NK-92 (cell line): ENCODE results near the gene RASGRF2.

Experiments
- DNase-seq: peaks from one replicate; lab custom pipeline; 2025; ENCODE audit not compliant: unreplicated experiment; lab: John Stamatoyannopoulos, UW

The RASGRF2 gene

GRCh38 chr5:81125959-81126358 lies 165.8 kb downstream of the RASGRF2 start:
- no peak for DNase-seq

GRCh38 chr5:81128416-81128815 lies 168.3 kb downstream of the RASGRF2 start:
- no peak for DNase-seq

- DNase-seq: no peak
These were observed 172.2 kb downstream of the RASGRF2 start for GRCh38 chr5:81132381-81132780.

DNA sequence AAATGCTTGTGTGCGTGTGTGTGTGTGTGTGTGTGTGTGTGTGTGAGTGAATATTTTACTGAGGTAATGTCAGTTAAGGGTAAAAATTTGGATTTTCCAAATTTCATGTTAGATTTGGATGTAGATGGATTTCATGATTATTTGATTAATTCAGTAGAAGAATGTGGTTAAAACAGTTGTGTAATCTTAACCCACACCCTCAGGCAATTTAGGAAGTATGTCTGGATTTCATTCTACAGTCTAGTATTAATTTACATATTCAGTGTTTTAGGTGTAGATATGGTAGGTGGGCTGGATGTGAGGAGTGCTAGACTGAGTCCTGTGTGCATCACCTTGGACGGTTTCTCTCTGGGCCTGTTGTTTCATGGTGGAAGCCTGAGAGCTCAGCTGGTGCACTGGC lies 173.9 kb downstream of the RASGRF2 start:
- DNase-seq: no peak

DNA sequence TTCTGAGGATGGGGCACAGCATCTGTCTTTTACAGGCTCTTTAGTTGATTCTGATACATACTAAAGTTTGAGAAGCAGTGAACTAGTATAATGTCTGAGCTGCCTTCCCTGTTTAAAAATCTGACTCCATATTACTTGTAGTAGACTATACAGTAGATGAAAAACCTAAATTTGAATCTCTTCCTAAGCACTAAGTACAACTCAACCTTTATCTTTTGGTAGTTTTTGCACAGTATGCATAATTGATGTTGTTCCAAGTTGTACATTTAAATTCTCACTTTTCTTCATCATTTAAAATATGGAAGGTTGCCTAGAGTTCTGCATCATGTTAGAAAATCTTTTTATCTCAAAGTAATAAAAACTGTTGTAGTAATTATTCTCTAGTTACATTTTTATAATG lies 174.4 kb downstream of the RASGRF2 start:
- no peak for DNase-seq

DNA sequence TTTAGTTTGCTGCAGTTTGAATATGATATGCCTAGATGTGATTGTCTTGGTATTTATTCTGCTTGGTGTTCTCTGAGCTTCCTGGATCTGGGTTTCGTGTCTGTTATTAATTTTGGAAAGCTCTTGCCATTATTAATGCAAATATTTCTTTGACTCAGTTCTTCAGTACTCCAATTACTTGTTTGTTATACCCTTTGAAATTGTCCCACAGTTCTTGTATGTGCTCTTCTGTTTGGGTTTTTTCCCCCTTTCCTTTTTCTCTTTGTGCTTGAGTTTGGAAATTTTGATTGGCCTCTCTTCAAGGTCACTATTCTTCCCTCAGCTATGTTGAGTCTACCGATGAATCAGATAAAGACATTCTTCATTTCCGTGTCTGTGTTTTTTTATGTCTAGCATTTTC lies 176.4 kb downstream of the RASGRF2 start:
- no peak for DNase-seq

DNA sequence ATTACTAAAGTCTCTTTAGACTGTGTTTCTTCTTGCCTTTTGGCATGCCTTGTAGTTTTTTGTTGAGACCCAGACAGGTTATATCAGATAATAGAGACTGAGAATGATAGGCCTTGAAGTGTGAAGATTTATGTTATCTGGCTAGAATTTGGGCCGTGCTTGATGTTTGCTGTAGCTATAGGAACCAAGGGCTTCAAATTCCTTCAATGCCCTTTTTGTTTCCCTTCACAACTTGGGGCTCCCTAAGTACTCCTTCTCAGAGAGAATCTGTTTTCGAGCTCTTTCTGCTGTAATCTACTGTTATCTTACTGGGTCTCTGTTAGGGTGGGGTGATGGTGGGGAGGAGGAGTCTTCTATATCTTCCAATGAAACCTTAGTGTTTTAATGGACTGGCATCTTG lies 177.7 kb downstream of the RASGRF2 start:
- no peak for DNase-seq

DNA sequence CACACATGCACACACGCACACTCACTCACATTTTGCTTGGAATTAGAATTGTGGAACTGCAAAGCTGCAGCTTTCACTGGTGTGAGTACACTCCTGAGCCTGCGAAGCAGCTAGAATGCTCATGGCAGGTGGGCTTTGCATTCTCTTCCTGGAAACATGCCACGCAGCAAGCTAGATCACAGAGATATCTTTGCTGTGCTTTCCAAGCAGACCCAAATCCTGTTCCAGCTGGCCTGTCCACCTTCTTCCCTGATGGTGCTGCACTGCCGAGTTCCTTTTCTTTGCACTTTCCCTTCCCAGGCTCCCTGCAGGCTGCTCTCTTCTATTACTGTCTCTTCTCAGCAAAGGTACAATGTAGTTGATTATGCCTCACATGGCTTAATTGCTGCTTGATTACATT lies 180.3 kb downstream of the RASGRF2 start:
- no peak for DNase-seq

DNA sequence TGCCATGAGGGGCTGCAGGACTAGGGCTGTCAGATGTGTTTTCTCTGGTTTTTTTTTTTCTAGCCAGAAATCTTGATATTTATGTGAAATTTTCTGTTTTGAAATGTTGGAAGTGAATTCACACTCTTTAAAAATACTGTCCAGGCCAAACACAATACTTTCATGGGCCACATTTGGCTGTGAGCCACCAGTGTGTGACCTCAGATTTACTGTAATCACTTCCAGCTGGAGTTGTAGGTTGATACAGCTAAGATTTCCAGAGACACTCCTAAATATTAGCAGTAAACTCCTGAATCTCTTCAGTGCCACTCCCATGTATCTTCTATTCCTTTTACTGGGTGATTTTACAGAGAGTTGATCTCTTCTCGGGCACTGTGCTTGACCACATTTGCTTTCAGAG lies 180.8 kb downstream of the RASGRF2 start:
- no peak for DNase-seq

DNA sequence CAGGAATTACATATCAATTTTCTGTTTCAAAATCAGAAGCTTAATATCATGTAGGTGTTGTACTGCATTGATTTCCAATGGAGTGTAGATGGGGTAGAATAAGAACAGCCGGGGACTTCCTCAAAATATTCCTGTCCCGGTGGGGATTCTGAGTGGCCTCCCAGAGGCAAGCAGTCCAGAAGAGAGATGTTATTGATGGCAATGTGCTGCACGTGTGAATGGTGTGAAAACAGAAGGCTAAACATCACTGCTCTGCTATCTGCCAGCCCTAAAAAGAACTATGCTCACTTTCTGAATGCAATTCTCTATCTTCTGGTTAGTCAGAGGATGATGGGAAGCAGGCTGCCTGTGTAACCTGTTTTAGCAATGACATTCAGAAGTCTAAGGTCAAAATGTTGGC lies 181.9 kb downstream of the RASGRF2 start:
- no peak for DNase-seq

DNA sequence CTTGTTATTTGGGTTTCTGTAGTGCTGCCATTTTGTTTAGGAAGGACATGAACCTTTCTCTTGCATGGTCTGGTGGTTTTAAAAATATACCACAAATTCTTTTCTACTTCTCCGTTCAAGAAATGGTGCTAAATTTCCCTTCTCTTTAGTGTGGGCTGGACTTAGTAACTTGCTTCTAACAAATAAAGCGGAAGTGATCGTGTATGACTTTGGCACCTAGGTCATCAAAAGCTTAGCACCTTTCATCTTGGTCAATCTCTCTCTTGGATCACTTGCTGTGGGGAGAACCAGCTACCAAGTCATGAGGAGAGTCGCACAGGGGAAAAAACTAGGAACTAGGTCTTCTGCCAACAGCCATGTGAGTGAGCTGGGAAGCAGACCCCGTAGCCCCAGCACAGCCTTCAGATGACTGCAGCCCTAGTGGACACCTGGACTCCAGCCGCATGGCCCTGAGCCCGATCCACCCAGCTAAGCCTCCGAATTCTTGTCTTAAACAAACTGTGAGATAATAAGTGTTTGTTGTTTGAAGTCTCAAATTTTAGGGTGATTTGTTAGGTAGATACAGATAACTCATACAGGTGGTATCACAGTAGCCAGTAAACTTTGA lies 185.3 kb downstream of the RASGRF2 start:
- no peak for DNase-seq

GRCh38 chr5:81146031-81146430 lies 185.9 kb downstream of the RASGRF2 start:
- DNase-seq: no peak

DNA sequence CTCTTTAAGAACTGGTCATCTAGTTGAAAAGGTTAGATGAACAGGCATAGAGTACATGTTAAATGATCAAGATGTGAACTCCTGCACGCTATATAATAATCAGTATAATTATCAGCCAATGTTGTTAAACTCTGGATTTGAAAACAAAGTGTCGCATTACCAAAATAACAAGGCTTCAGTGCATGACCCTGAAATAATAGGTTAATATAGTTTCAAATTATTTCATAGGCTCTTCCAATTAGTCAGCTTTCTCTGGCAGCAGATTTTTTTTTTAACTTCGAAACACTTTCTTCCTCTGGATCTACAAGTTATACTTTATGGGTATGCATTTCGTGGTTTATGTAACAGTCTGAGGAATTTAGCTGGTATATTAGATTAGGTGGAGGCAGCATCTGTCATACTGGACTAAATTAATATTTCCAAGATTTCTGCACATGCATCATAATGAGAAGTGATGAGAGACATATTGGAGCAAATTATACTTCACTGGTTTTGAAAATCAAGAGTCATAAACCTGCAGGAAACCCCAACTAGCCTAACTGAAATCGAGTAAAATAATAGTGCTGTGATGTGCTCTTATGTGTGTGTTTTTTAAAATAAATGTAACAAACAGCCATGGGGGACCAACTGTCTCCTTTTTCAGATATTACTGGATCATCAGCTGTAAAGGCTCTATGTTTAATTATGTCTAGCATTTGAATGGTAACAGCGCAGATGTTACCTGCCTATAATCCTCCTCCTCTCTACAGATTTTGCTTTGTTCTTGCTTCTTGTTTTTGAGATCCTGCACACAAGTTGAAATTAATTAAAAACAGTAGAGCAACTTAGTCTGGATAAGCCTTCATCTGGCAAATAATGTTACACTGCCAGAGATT lies 187.1 kb downstream of the RASGRF2 start:
- no peak for DNase-seq

- no peak for DNase-seq
These were observed 187.9 kb downstream of the RASGRF2 start for GRCh38 chr5:81147886-81148571.

DNA sequence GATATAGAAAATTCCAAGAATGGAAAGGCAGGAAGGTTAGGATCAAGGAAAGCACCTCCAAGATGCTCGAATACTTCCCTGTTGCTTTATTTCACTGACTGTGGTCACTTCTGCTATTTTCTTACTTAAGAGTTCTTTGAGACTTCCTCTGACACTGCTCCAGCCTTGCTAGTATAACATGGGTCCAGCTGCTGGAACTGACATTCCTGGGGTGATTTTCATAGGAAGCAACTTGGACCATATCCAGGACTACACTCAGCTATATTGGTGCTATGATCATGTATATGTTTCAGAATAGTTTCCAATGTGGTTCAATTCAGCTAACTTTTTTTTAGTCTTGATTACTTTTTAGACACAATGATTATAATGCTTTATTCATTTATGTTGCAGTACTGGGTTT lies 191.4 kb downstream of the RASGRF2 start:
- DNase-seq: no peak

DNA sequence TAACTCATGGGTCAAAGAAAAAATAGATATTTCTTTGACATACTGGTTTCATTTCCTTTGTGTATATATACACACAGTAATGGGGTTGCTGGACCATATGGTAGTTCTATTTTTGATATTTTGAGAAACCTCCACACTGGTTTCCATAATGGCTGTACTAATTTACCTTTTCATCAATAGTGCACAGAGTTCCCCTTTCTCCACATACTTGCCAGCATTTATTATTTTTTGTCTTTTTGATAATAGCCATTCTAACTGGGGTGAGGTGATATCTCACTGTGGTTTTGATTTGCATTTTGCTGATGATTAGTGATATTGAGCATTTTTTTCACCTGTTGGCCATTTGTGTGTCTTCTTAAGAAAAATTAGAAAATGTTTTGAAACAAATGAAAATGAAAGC lies 194.6 kb downstream of the RASGRF2 start:
- no peak for DNase-seq

- no peak for DNase-seq
These were observed 196.6 kb downstream of the RASGRF2 start for GRCh38 chr5:81156732-81157131.

DNA sequence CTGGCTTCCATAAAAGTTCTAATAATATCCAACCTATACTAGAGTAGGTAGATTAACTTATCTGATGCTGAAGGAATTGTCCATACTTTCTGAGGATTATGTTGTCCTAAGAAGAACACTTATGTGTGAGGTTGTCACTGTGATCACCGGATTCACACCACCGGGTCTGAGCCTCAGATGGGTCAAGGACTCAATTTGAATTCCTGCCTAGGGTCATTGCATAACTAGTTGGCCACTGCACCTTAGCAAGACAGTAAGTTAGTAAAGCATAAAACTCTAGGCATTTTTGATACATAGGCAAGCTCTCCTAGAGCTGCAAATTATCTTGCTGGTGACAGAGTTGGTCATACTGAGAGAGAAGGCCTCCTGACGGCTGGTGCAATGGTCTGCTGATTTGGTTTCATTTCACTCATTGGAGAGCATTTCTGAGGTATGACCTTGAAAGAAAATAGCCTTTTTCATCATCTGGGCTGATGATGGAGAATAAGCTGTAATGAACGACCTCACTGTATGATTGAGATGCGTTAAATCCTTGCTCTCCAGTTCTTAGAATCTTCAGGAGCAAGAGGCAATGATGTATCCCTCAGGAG lies 200.9 kb downstream of the RASGRF2 start:
- no peak for DNase-seq

DNA sequence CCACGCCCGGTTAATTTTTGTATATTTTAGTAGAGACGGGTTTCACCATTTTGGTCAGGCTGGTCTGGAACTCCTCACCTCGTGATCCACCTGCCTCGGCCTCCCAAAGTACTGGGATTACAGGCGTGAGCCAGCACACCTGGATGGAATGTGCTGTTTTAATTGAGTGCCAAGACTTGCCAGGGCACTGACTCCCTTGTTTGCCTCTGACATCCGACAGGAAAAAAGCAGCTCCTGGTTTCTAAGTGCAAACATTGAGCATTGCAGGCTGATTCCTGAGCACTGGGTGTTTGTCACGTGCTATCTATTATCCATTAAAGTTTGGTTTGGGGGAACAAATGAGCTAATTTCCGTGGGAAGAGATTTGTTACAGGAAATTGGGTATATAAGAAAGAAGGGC lies 202.3 kb downstream of the RASGRF2 start:
- DNase-seq: no peak

- no peak for DNase-seq
These were observed 203.5 kb downstream of the RASGRF2 start for GRCh38 chr5:81163651-81164050.

- no peak for DNase-seq
These were observed 204.3 kb downstream of the RASGRF2 start for GRCh38 chr5:81164476-81164875.

GRCh38 chr5:81164936-81165335 lies 204.8 kb downstream of the RASGRF2 start:
- no peak for DNase-seq
